ENCODE measurements around the gene COX11. TPM values are rescaled to one million over a fixed set of nuclear protein-coding genes. Genes with fewer than 3 reads are reported as not detected.

Gene COX11
- total and polyA plus RNA-seq, 2 donors (not counting 1 experiment from before 2014, with no cell fraction given), result 33.6 to 62.3 TPM

DNA sequence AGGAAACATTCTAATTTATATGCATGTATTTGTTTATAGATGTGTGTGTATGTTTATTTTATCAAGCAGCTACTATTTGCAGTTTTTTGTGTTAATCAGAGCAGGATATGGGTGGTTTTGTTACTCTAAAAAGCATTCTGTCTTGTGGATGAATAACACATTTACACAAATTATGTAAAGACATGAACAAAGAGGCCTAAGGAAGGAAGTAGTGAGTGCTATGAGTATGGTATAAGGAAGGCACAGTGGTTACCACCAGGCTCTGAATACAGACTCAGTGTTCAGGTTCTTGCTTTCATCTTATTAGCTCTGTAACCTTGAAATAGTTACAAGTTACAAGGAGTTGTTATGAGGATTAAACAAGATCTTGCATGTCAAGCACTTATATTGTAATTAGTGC, 34.0 kb upstream of the COX11 start:
- TF ChIP-seq, protein P1, sequence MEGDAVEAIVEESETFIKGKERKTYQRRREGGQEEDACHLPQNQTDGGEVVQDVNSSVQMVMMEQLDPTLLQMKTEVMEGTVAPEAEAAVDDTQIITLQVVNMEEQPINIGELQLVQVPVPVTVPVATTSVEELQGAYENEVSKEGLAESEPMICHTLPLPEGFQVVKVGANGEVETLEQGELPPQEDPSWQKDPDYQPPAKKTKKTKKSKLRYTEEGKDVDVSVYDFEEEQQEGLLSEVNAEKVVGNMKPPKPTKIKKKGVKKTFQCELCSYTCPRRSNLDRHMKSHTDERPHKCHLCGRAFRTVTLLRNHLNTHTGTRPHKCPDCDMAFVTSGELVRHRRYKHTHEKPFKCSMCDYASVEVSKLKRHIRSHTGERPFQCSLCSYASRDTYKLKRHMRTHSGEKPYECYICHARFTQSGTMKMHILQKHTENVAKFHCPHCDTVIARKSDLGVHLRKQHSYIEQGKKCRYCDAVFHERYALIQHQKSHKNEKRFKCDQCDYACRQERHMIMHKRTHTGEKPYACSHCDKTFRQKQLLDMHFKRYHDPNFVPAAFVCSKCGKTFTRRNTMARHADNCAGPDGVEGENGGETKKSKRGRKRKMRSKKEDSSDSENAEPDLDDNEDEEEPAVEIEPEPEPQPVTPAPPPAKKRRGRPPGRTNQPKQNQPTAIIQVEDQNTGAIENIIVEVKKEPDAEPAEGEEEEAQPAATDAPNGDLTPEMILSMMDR (conservative IDR thresholded peaks at IDR 0.05 in 1 of 2, IDR thresholded peaks at IDR 0.05 in 1 of 2; ENCODE audit: low read depth in 1 of 2, low read length in 2 of 2), result no peak
- no peak for TF ChIP-seq EZH2 (IDR thresholded peaks at IDR 0.05; ENCODE audit: low read length, missing control alignments)
- no peaks in the 10 kb centered on the region for H3K27me3 ChIP-seq (ENCODE audit: control insufficient read depth, insufficient read depth, low read length)
- H3K4me3 ChIP-seq (replicated peaks in 1 of 4; ENCODE audit: control extremely low read depth in 1 of 4, insufficient read depth in 1 of 4, low read depth in 3 of 4, low read length in 4 of 4), result no peak overlapping the region
- H3K4me1 ChIP-seq (ENCODE audit: control insufficient read depth, extremely low read depth, insufficient read depth, low read length), result no peaks in the 10 kb centered on the region
- no peak overlapping the region for H2AFZ ChIP-seq (ENCODE audit: low read length)
- no peaks in the 10 kb centered on the region for H3K36me3 ChIP-seq (ENCODE audit: control insufficient read depth, insufficient read depth, low read length)
- no peaks in the 10 kb centered on the region for H4K20me1 ChIP-seq (ENCODE audit: control insufficient read depth, extremely low read depth, insufficient read depth, low read length)
- H3K9me3 ChIP-seq (ENCODE audit: control insufficient read depth, insufficient read depth, low read depth, low read length), result no peaks in the 10 kb centered on the region
- H3K79me2 ChIP-seq (ENCODE audit: control insufficient read depth, insufficient read depth, low read length), result no peaks in the 10 kb centered on the region
- H3K4me2 ChIP-seq (ENCODE audit: extremely low read depth, insufficient read depth, low read length), result no peak overlapping the region
- no peak overlapping the region for H3K27ac ChIP-seq (ENCODE audit: insufficient read depth, low read length)
- DNase-seq (ENCODE audit: low read depth in 2 of 2), result no peak
- H3K9ac ChIP-seq (ENCODE audit: insufficient read depth, low read length), result no peak overlapping the region

DNA sequence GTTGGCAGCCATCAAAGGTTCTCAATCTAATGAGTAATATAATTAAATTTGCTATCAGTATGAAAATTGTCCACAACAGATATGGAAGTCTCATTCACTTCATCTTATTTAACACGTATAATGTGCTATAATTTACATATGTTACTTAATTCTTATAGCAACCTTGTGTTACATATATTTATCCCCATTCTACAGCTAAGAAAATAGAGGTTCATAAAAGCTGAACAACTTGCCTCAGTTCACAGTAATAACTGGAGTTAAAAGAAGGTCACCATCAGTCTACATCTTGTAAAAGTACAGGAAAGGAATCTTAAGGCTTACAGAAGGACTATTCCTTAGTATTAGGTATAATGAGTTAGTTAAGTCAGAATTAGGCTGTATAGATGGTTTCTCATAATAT, 28.0 kb upstream of the COX11 start:
- H3K36me3 ChIP-seq (ENCODE audit: control insufficient read depth, insufficient read depth, low read length), result no peaks in the 10 kb centered on the region
- no peak overlapping the region for H3K4me2 ChIP-seq (ENCODE audit: extremely low read depth, insufficient read depth, low read length)
- H3K79me2 ChIP-seq (ENCODE audit: control insufficient read depth, insufficient read depth, low read length), result no peaks in the 10 kb centered on the region
- H4K20me1 ChIP-seq (ENCODE audit: control insufficient read depth, extremely low read depth, insufficient read depth, low read length), result no peaks in the 10 kb centered on the region
- DNase-seq (ENCODE audit: low read depth in 2 of 2), result no peak
- H3K27me3 ChIP-seq (ENCODE audit: control insufficient read depth, insufficient read depth, low read length), result no peaks in the 10 kb centered on the region
- no peak overlapping the region for H2AFZ ChIP-seq (ENCODE audit: low read length)
- no peak overlapping the region for H3K9ac ChIP-seq (ENCODE audit: insufficient read depth, low read length)
- no peaks in the 10 kb centered on the region for H3K9me3 ChIP-seq (ENCODE audit: control insufficient read depth, insufficient read depth, low read depth, low read length)
- no peak overlapping the region for H3K4me3 ChIP-seq (replicated peaks in 1 of 4; ENCODE audit: control extremely low read depth in 1 of 4, insufficient read depth in 1 of 4, low read depth in 3 of 4, low read length in 4 of 4)
- H3K4me1 ChIP-seq (ENCODE audit: control insufficient read depth, extremely low read depth, insufficient read depth, low read length), result no peaks in the 10 kb centered on the region
- TF ChIP-seq, protein P1 (conservative IDR thresholded peaks at IDR 0.05 in 1 of 2, IDR thresholded peaks at IDR 0.05 in 1 of 2; ENCODE audit: low read depth in 1 of 2, low read length in 2 of 2), result no peak
- no peak for TF ChIP-seq EZH2 (IDR thresholded peaks at IDR 0.05; ENCODE audit: low read length, missing control alignments)
- H3K27ac ChIP-seq (ENCODE audit: insufficient read depth, low read length), result no peak overlapping the region

DNA sequence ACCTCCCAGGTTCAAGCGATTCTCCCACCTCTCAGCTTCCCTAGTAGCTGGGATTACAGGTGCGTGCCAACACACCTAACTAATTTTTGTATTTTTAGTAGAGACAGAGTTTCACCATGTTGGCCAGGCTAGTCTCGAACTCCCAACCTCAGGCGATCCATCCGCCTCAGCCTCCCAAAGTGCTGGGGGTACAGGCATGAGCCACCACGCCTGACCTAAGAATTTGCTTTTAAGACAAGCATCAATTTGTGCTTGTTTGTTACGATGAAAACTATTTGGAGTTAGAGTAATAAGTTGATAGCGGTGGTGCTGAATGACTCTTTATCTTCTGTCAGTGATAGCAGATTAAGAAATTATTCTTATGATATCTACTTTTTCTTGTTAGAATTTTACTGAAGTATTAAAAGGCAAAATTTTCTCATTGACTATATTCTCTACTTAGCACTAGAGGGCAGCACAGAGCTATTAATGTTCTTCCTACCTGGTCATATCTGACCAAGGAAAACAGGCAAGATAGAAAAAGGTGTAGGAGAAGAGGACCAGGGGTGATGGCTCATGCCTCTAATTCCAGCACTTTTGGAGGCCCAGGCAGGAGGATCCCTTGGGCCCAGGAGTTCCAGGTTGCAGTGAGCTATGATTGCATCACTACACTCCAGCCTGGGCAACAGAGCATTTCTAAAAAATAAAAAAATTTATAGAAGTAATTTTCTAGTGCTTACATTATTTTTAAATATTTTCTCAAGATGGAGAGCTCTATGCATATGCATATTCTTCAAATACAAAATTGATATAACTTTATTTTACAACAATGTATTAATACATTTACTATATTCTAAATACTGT, 24.6 kb upstream of the COX11 start:
- DNase-seq (ENCODE audit: low read depth in 2 of 2), result peak; percentile 35 to 66
- no peaks in the 10 kb centered on the region for H3K4me1 ChIP-seq (ENCODE audit: control insufficient read depth, extremely low read depth, insufficient read depth, low read length)
- H3K9ac ChIP-seq (ENCODE audit: insufficient read depth, low read length), result no peak overlapping the region
- no peaks in the 10 kb centered on the region for H3K79me2 ChIP-seq (ENCODE audit: control insufficient read depth, insufficient read depth, low read length)
- no peaks in the 10 kb centered on the region for H3K27me3 ChIP-seq (ENCODE audit: control insufficient read depth, insufficient read depth, low read length)
- H3K4me2 ChIP-seq (ENCODE audit: extremely low read depth, insufficient read depth, low read length), result no peak overlapping the region
- no peak overlapping the region for H3K4me3 ChIP-seq (replicated peaks in 1 of 4; ENCODE audit: control extremely low read depth in 1 of 4, insufficient read depth in 1 of 4, low read depth in 3 of 4, low read length in 4 of 4)
- H2AFZ ChIP-seq (ENCODE audit: low read length), result no peak overlapping the region
- H4K20me1 ChIP-seq (ENCODE audit: control insufficient read depth, extremely low read depth, insufficient read depth, low read length), result no peaks in the 10 kb centered on the region
- TF ChIP-seq, protein P1 (conservative IDR thresholded peaks at IDR 0.05 in 1 of 2, IDR thresholded peaks at IDR 0.05 in 1 of 2; ENCODE audit: low read depth in 1 of 2, low read length in 2 of 2), result peak; percentile 53 to 55
- TF ChIP-seq EZH2 (IDR thresholded peaks at IDR 0.05; ENCODE audit: low read length, missing control alignments), result no peak
- no peaks in the 10 kb centered on the region for H3K9me3 ChIP-seq (ENCODE audit: control insufficient read depth, insufficient read depth, low read depth, low read length)
- H3K27ac ChIP-seq (ENCODE audit: insufficient read depth, low read length), result no peak overlapping the region
- no peaks in the 10 kb centered on the region for H3K36me3 ChIP-seq (ENCODE audit: control insufficient read depth, insufficient read depth, low read length)

Measured in fibroblast of lung (primary cell).